ENCODE data around the gene ANKRD34B. TPM values are rescaled to one million over a fixed set of nuclear protein-coding genes. Genes with fewer than 3 reads are reported as not detected.

ANKRD34B gene
- total RNA-seq, 1 donor: not detected

DNA sequence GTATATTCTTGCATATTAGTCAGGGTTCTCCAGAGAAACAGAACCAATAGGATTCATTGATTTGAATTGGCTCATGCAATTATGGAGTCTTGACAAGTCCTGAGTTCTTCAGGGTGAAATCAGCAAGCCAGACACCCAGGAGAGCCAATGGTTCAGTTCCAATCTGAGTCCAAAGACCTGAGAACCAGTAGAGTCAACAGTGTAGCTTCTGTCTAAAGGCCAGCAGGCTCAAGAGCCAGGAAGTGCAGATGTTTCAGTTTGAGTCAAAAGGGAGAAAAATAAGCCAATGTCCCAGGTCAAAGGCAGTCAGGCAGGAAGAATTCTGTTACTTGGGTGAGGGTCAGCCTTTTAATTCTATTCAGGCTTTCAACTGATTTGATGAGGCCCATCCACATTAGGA is 37.8 kb upstream of the ANKRD34B start:
- no peak for DNase-seq (ENCODE audit: low read depth)
- TF ChIP-seq, protein P1, sequence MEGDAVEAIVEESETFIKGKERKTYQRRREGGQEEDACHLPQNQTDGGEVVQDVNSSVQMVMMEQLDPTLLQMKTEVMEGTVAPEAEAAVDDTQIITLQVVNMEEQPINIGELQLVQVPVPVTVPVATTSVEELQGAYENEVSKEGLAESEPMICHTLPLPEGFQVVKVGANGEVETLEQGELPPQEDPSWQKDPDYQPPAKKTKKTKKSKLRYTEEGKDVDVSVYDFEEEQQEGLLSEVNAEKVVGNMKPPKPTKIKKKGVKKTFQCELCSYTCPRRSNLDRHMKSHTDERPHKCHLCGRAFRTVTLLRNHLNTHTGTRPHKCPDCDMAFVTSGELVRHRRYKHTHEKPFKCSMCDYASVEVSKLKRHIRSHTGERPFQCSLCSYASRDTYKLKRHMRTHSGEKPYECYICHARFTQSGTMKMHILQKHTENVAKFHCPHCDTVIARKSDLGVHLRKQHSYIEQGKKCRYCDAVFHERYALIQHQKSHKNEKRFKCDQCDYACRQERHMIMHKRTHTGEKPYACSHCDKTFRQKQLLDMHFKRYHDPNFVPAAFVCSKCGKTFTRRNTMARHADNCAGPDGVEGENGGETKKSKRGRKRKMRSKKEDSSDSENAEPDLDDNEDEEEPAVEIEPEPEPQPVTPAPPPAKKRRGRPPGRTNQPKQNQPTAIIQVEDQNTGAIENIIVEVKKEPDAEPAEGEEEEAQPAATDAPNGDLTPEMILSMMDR (IDR thresholded peaks at IDR 0.05; ENCODE audit: insufficient read depth, low read depth, low read length): no peak
- H3K4me3 ChIP-seq (ENCODE audit: low read depth, low read length): no peak overlapping the region

DNA sequence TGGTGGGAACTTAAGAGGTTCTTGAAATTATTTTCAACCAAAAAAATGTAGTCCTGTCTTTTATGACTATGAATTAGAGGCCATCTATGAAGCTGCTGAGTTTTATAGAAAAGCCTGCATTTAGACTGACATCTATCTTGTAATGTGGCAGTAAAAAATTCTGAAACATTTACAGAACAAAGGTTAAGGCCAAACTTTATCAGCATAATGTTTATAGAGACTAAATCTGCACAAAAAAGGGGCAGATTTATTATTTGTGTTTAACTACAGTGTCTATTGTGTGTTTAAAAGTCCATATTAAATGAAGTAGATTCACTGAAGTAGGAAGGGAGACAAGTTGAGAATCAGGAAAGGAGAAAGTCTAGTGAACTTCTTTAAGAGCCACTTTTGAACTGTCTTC is 37.3 kb upstream of the ANKRD34B start:
- H3K4me3 ChIP-seq (ENCODE audit: low read depth, low read length): no peak overlapping the region
- TF ChIP-seq, protein P1 (IDR thresholded peaks at IDR 0.05; ENCODE audit: insufficient read depth, low read depth, low read length): no peak
- no peak for DNase-seq (ENCODE audit: low read depth)

DNA sequence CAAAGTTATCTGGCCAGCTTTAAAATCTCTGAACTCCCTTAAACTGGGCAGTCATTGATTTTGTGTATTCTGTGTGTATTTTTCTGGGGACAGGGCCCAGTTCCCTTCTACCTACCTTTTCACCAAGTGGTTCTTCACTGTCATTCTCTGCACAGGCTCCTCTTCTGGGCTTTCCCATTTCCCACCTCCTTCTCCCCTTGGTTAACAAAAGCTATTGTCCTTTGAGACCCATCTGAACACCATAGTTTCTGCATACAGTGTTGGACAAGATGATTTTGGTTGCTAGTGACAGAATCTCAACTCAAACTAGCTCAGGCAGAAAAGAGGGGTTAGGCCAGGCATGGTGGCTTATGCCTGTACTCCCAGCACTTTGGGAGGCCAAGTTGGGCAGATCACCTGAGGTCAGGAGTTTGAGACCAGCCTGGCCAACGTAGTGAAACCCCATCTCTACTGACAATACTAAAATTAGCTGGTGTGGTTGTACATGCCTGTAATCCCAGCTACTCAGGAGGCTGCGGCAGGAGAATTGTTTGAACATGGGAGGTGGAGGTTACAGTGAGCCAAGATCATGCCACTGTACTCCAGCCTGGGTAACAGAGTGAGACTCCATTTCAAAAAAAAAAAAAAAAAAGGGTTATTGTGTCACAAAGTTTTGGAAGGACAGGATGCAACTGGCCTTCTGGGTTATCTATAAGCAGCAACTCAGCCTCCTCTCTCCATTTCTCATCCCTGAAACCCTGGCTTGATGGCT is 31.0 kb upstream of the ANKRD34B start:
- no peak for DNase-seq (ENCODE audit: low read depth)
- H3K4me3 ChIP-seq (ENCODE audit: low read depth, low read length): no peak overlapping the region
- TF ChIP-seq, protein P1 (IDR thresholded peaks at IDR 0.05; ENCODE audit: insufficient read depth, low read depth, low read length): no peak

DNA sequence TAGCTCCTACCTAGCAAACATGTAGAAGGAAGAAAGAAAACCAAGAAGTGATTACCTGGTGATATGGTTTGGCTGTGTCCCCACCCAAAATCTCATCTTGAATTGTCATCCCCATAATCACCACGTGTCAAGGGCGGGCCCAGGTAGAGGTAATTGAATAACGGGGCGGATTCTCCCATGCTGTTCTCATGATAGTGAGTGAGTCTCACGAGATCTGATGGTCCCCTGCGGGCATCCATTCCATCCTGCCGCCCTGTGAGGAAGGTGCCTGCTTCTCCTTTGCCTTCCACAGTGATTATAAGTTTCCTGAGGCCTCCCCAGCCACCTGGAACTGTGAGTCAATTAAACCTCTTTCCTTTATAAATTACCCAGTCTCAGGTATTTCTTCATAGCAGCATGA is 27.4 kb upstream of the ANKRD34B start:
- TF ChIP-seq, protein P1 (IDR thresholded peaks at IDR 0.05; ENCODE audit: insufficient read depth, low read depth, low read length): no peak
- no peak for DNase-seq (ENCODE audit: low read depth)

DNA sequence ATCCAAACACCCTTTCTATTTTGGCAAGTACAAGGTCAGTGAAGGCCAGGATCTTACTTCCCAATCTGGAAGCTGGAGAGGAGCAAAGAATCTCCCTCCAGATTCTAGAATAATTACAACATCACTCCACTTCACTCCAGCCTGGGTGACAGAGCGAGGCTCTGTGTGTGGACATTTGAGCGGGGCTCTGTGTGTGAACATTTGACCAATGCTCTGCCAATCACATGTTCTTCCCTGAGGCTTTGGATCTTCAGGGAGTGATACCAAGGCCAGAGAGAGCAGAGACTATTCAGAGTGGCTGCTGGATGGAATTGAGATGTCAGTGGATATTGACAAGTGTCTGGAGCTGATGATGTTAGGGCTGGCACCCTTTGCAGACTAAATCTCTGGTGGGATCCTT is 24.7 kb upstream of the ANKRD34B start:
- TF ChIP-seq, protein P1 (IDR thresholded peaks at IDR 0.05; ENCODE audit: insufficient read depth, low read depth, low read length): no peak
- no peak for DNase-seq (ENCODE audit: low read depth)
- no peak overlapping the region for H3K4me3 ChIP-seq (ENCODE audit: low read depth, low read length)

More for the DNA sequence above, 27.4 kb upstream of the ANKRD34B start:
- no peak overlapping the region for H3K4me3 ChIP-seq (ENCODE audit: low read depth, low read length)

DNA sequence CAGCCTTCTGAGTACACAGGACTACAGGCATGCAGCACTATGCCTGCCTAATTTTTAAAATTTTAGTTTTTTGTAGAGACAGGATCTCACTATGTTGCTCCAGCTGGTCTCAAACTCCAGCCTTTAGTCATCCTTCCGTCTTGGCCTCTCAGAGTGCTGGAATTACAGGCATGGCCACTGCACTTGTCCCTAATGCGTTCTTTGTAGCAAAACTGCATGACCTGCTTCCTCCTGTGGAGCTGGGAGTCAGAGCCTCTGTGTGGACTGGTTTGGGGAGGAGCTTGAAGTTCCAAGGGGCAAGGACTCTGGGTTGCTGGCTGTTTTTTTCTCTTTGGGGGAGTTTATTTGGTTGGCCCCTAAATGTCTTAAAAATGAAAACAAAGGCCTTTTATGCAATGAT is 22.7 kb upstream of the ANKRD34B start:
- H3K4me3 ChIP-seq (ENCODE audit: low read depth, low read length): no peak overlapping the region
- DNase-seq (ENCODE audit: low read depth): no peak
- TF ChIP-seq, protein P1 (IDR thresholded peaks at IDR 0.05; ENCODE audit: insufficient read depth, low read depth, low read length): no peak

DNA sequence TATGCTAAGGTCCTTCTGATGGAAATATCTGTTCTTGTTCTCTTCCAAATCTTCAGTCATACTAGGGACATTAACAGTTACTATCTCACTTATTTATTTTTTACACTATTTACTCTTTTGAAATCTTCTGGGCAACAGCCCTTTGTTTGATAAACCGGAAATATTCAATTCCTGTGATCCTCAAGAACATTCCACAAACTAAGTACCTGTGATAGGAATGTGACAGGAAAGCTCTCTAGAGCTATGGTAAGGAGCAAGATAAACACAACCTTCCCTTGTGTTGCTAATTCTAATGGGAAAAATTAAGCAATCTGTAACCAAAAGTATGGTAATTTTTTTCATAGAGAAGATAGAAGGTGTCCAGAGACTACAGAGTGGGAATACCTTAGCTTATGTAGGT is 22.0 kb upstream of the ANKRD34B start:
- TF ChIP-seq, protein P1 (IDR thresholded peaks at IDR 0.05; ENCODE audit: insufficient read depth, low read depth, low read length): no peak
- DNase-seq (ENCODE audit: low read depth): no peak
- no peak overlapping the region for H3K4me3 ChIP-seq (ENCODE audit: low read depth, low read length)
